ENCODE results near the gene DPEP2.
"Not testable (repeated sequence)": the region's sequence is repeated elsewhere in the genome, so short reads cannot be mapped to it uniquely, and the experiment has no call there.

Gene DPEP2

GRCh38 chr16:67998779-67999688, at the start of gene DPEP2:
TSS of gene DPEP2 (minus strand) at chr16:67999484. CDS start at chr16:67993212, 6,272 bp downstream.
- peak; percentile 27 to 80 (median 56) for DNase-seq

GRCh38 chr16:68047987-68048386, 48.7 kb upstream of the DPEP2 start:
- no peak for DNase-seq

GRCh38 chr16:68046106-68046505, 46.8 kb upstream of the DPEP2 start:
- DNase-seq, result no peak

GRCh38 chr16:68041783-68042182, 42.5 kb upstream of the DPEP2 start:
- no peak for DNase-seq

GRCh38 chr16:68040506-68041288, 41.4 kb upstream of the DPEP2 start:
- peak; percentile 64 to 92 (median 84) for DNase-seq

- no peak for DNase-seq
Observed at GRCh38 chr16:68037841-68038597, 38.7 kb upstream of the DPEP2 start.

GRCh38 chr16:68035227-68035626, 35.9 kb upstream of the DPEP2 start:
- no peak for DNase-seq

- DNase-seq, result no peak
Observed at GRCh38 chr16:68033101-68033500, 33.8 kb upstream of the DPEP2 start.

- DNase-seq, result no peak
Observed at GRCh38 chr16:68031951-68032350, 32.7 kb upstream of the DPEP2 start.

- DNase-seq, result not testable (repeated sequence)
Observed at GRCh38 chr16:68030108-68030507, 30.8 kb upstream of the DPEP2 start.

- no peak for DNase-seq
Observed at GRCh38 chr16:68028996-68029395, 29.7 kb upstream of the DPEP2 start.

GRCh38 chr16:68022728-68023537, 23.6 kb upstream of the DPEP2 start, which contains the start of the genes DDX28 and DUS2:
TSS of gene DDX28 (minus strand) at chr16:68023232. CDS start at chr16:68023202, 30 bp downstream.
TSS of gene DUS2 (plus strand) at chr16:68023284. CDS start at chr16:68038024, 14,740 bp downstream.
- DNase-seq, result peak; percentile 84 to 97 (median 90)

- DNase-seq, result no peak
Observed at GRCh38 chr16:68022278-68022727, 23.0 kb upstream of the DPEP2 start.

GRCh38 chr16:68021490-68021889, 22.2 kb upstream of the DPEP2 start:
- DNase-seq, result no peak

GRCh38 chr16:68019167-68019680, 19.9 kb upstream of the DPEP2 start:
- DNase-seq, result no peak

GRCh38 chr16:68015681-68016080, 16.4 kb upstream of the DPEP2 start, which contains the start of gene DPEP2NB:
TSS of gene DPEP2NB (minus strand) at chr16:68015911. CDS start at chr16:68015770, 141 bp downstream.
- no peak for DNase-seq

GRCh38 chr16:68013440-68013839, 14.2 kb upstream of the DPEP2 start:
- peak in 1 of 6 experiments; percentile 10 for DNase-seq

- not testable (repeated sequence) for DNase-seq
Observed at GRCh38 chr16:68009872-68010271, 10.6 kb upstream of the DPEP2 start.

GRCh38 chr16:68009157-68009735, 10.0 kb upstream of the DPEP2 start:
- no peak for DNase-seq

GRCh38 chr16:68005786-68006286, 6.6 kb upstream of the DPEP2 start:
- peak in 4 of 6 experiments; percentile 19 to 83 (median 74) for DNase-seq

- no peak for DNase-seq
Observed at GRCh38 chr16:68005211-68005610, 5.9 kb upstream of the DPEP2 start.
